HepG2 (cell line): ENCODE results near the gene CLDN24. TPM values are rescaled to one million over a fixed set of nuclear protein-coding genes. Genes with fewer than 3 reads are reported as not detected.

Source experiments
- ATAC-seq: fragments of 200-7000 bp; cut with Tn5 transposase; 3 replicates; pipeline ENCODE4 v1.9.1; 2020; ENCODE audit warnings: mild to moderate bottlenecking, moderate library complexity
- BruUV-seq: library from RNA; stranded (reverse); fragments of 400-500 nt; replicated peaks from 2 replicates; lab custom pipeline; 2021; lab: Mats Ljungman, UMichigan
- CTCF ChIA-PET: fragments of 300-600 bp; formaldehyde crosslinking; extraction: SDS; loops from one replicate; lab custom pipeline; 2021; ENCODE audit warnings: low total read pairs, inconsistent platforms, low intra/inter-chr PET ratio; lab: Yijun Ruan, JAX
- POLR2A ChIA-PET: fragments of 350-600 bp; sonication (Branson Sonifier 250); formaldehyde crosslinking; loops from one replicate; lab custom pipeline; 2020; ENCODE audit warnings: antibody characterized with exemption, inconsistent platforms; lab: Yijun Ruan, JAX
- DNase-seq: peaks from one replicate; pipeline ENCODE4 v3.0.0-alpha.2; 2015; ENCODE audit warnings: low spot score
- FAIRE-seq: peaks from 3 replicates; lab custom pipeline; 2011; peaks lifted over from hg19 to GRCh38; lab: Jason Lieb, UNC
- H2AFZ ChIP-seq: one replicate; pipeline ENCODE4 v1.6.1; 2011; ENCODE audit warnings: low read length, inconsistent platforms
- H3K27ac ChIP-seq: fragments of 300-600 bp; 3 replicates; pipeline ENCODE4 v1.8.0; 2011; ENCODE audit warnings: mixed run types, mild to moderate bottlenecking, mixed read lengths, low read length, inconsistent platforms; ENCODE audit not compliant: insufficient read depth; ENCODE audit errors: extremely low read length
- H3K27me3 ChIP-seq, 2 experiments: fragments of 200-600 bp in 1 of 2; 2 replicates in 1 of 2; 3 replicates in 1 of 2; pipeline versions ENCODE4 v1.6.0 to v1.8.0; 2011; ENCODE audit warnings: low read length in 2 of 2, mild to moderate bottlenecking in 2 of 2, moderate library complexity in 2 of 2, inconsistent platforms in 1 of 2; ENCODE audit not compliant: insufficient read depth in 2 of 2, control insufficient read depth in 1 of 2
- H3K36me3 ChIP-seq, 2 experiments: fragments of 200-600 bp in 1 of 2; replicated peaks in 1 of 2; 2 replicates in 1 of 2; 3 replicates in 1 of 2; pipeline versions ENCODE4 v1.5.1 to v1.8.0; 2011; ENCODE audit warnings: low read length in 2 of 2, inconsistent platforms in 1 of 2; ENCODE audit not compliant: insufficient read depth in 2 of 2, control insufficient read depth in 1 of 2
- H3K4me1 ChIP-seq: 2 replicates; pipeline ENCODE4 v1.5.1; 2012; ENCODE audit warnings: low read length, inconsistent platforms; ENCODE audit not compliant: insufficient read depth
- H3K4me2 ChIP-seq: 2 replicates; pipeline ENCODE4 v1.6.0; 2011; ENCODE audit warnings: low read depth, low read length, inconsistent platforms
- H3K4me3 ChIP-seq, 3 experiments: fragments of 200-600 bp in 1 of 3; sonication (generic), shearing (Covaris generic) in 1 of 3; replicated peaks in 1 of 3; 2 replicates each; pipeline ENCODE4 v1.5.1; 2011 to 2016; ENCODE audit warnings: low read length in 3 of 3, inconsistent platforms in 2 of 3, low read depth in 2 of 3, mild to moderate bottlenecking in 2 of 3, control low read depth in 1 of 3, mixed read lengths in 1 of 3; ENCODE audit not compliant: insufficient read depth in 1 of 3
- H3K79me2 ChIP-seq: one replicate; pipeline ENCODE4 v1.6.1; 2011; ENCODE audit warnings: low read length, inconsistent platforms; ENCODE audit not compliant: insufficient read depth
- H3K9ac ChIP-seq: 2 replicates; pipeline ENCODE4 v1.6.0; 2011; ENCODE audit warnings: mild to moderate bottlenecking, low read depth, low read length, inconsistent platforms; ENCODE audit not compliant: insufficient read depth
- H3K9me3 ChIP-seq: 2 replicates; pipeline ENCODE4 v1.5.1; 2012; ENCODE audit warnings: mild to moderate bottlenecking, low read length
- H4K20me1 ChIP-seq: 2 replicates; pipeline ENCODE4 v1.6.0; 2011; ENCODE audit warnings: inconsistent platforms, mild to moderate bottlenecking, low read length, moderate library complexity; ENCODE audit not compliant: insufficient read depth
- ATF5 ChIP-seq: sonication (generic); formaldehyde crosslinking; IDR thresholded peaks from 2 replicates; pipeline ENCODE4 v1.4.0; 2020; ENCODE audit warnings: mild to moderate bottlenecking, low read depth, missing genetic modification reagents
- ATF7-NPFF ChIP-seq: sonication (generic); formaldehyde crosslinking; IDR thresholded peaks from 2 replicates; pipeline ENCODE4 v1.8.1; 2023; ENCODE audit warnings: mild to moderate bottlenecking, low read depth, missing genetic modification reagents, moderate library complexity
- CHD2 ChIP-seq: IDR thresholded peaks from 2 replicates; pipeline ENCODE4 v1.6.1; 2011; ENCODE audit warnings: low read depth, low read length, improper control_type of control experiment
- GATA4 ChIP-seq: sonication (generic); IDR thresholded peaks from 2 replicates; pipeline ENCODE4 v1.6.1; 2016; ENCODE audit warnings: antibody characterized with exemption, low read depth, borderline replicate concordance
- GMEB2 ChIP-seq: IDR thresholded peaks from 2 replicates; pipeline ENCODE4 v1.6.1; 2016; ENCODE audit warnings: missing biosample characterization, missing genetic modification reagents, low read depth
- HMGA1 ChIP-seq: sonication (generic); formaldehyde crosslinking; conservative IDR thresholded peaks from 2 replicates; pipeline ENCODE4 v1.4.0; 2020; ENCODE audit warnings: missing genetic modification reagents
- ISX ChIP-seq: sonication (generic); formaldehyde crosslinking; conservative IDR thresholded peaks from 2 replicates; pipeline ENCODE4 v1.5.0; 2020; ENCODE audit warnings: missing genetic modification reagents
- MED1 ChIP-seq: sonication (generic); formaldehyde crosslinking; IDR thresholded peaks from 2 replicates; pipeline ENCODE4 v1.4.0; 2020; ENCODE audit warnings: missing genetic modification reagents
- MLXIP ChIP-seq: sonication (generic); formaldehyde crosslinking; IDR thresholded peaks from 2 replicates; pipeline ENCODE4 v1.9.0; 2021; ENCODE audit warnings: missing genetic modification reagents, borderline replicate concordance
- REXO4 ChIP-seq: sonication (generic); formaldehyde crosslinking; IDR thresholded peaks from 2 replicates; pipeline ENCODE4 v1.8.0; 2022; ENCODE audit warnings: missing genetic modification reagents, mild to moderate bottlenecking, borderline replicate concordance
- SP4 ChIP-seq: sonication (generic); formaldehyde crosslinking; IDR thresholded peaks from 2 replicates; pipeline ENCODE4 v1.8.1; 2023; ENCODE audit warnings: mild to moderate bottlenecking, missing genetic modification reagents
- THAP8 ChIP-seq: sonication (generic); formaldehyde crosslinking; IDR thresholded peaks from 2 replicates; pipeline ENCODE4 v1.5.1; 2020; ENCODE audit warnings: missing genetic modification reagents, mild to moderate bottlenecking, borderline replicate concordance
- ZBTB7A ChIP-seq: sonication (generic); formaldehyde crosslinking; IDR thresholded peaks from 2 replicates; pipeline ENCODE4 v1.8.0; 2022; ENCODE audit warnings: mild to moderate bottlenecking, missing genetic modification reagents
- ZBTB7B ChIP-seq: sonication (generic); formaldehyde crosslinking; IDR thresholded peaks from 2 replicates; pipeline ENCODE4 v1.4.0; 2020; ENCODE audit warnings: missing genetic modification reagents
- ZNF30 ChIP-seq: sonication (generic); formaldehyde crosslinking; IDR thresholded peaks from 2 replicates; pipeline ENCODE4 v1.5.0; 2020; ENCODE audit warnings: mild to moderate bottlenecking, missing genetic modification reagents
- ZNF326 ChIP-seq: sonication (generic); formaldehyde crosslinking; IDR thresholded peaks from 2 replicates; pipeline ENCODE4 v1.4.0; 2020; ENCODE audit warnings: missing genetic modification reagents, borderline replicate concordance
- ZNF724P ChIP-seq: sonication (generic); formaldehyde crosslinking; IDR thresholded peaks from 2 replicates; pipeline ENCODE4 v1.8.0; 2022; ENCODE audit warnings: missing genetic modification reagents, borderline replicate concordance
- WGBS: methylation state at CpG from one replicate; pipeline ENCODE4 v1.1.6; 2017; ENCODE audit warnings: low lambda C conversion rate; 5-methylcytosine and 5-hydroxymethylcytosine counted together
- in situ Hi-C: cut with HindIII; loops from 2 replicates; pipeline ENCODE4 v1.10.0; 2017; ENCODE audit warnings: low pct_unique_long_range_greater_than_20kb; ENCODE audit not compliant: extremely low pct_ligation_motif_present
- intact Hi-C: fragments of 100-400 bp; cut with micrococcal nuclease; formaldehyde crosslinking; loops from one replicate; pipeline ENCODE4 v1.10.0; 2022; ENCODE audit not compliant: unreplicated experiment
- polyA plus RNA-seq, 8 experiments: library from polyadenylated mRNA; depleted of rRNA in 3 of 8; stranded (reverse) in 7 of 8; unstranded in 1 of 8; fragments of >200 nt; fragmentation: Illumina TruSeq in 4 of 8; extraction: Trizol in 4 of 8; gene quantifications; 2 replicates each; pipeline versions ENCODE4 v1.2.1 to v1.2.3, GENCODE V29; 2011 to 2016; ENCODE audit warnings: low read depth in 4 of 8, missing spikeins in 1 of 8, mixed read lengths in 1 of 8; ENCODE audit not compliant: insufficient read depth in 1 of 8
- total RNA-seq, 5 experiments: library from RNA; depleted of rRNA; stranded (reverse); fragments of >200 nt; fragmentation: Illumina TruSeq; extraction: Trizol; gene quantifications; 2 replicates each; pipeline ENCODE4 v1.2.3, GENCODE V29; 2016; ENCODE audit warnings: low read depth in 1 of 5

CLDN24 gene
- total and polyA plus RNA-seq, 2 of the 13 experiments (the other 11 are each of a cell fraction or from before 2014, with no cell fraction given) = not detected

- TF ChIP-seq MLXIP (CRISPR knock-in tag) (no peak), ZNF724P (CRISPR knock-in tag) (no peak), ZBTB7B (CRISPR knock-in tag) (no peak), ISX (CRISPR knock-in tag) (no peak), ZBTB7A (CRISPR knock-in tag) (no peak), GATA4 (no peak)
- TF ChIP-seq, all 625 proteins: peak for 0
These were observed 35.5 kb downstream of the CLDN24 start (continued) for GRCh38 chr4:183286590-183287308.

GRCh38 chr4:183285886-183286285, 36.3 kb downstream of the CLDN24 start:
- Histone ChIP-seq H3K27me3 (no peaks in the 10 kb centered on the region), H3K4me1 (no peaks in the 10 kb centered on the region), H3K9ac (no peak overlapping the region), H3K79me2 (no peaks in the 10 kb centered on the region), H3K36me3 (peaks cover 18 to 90% of the 10 kb centered on the region in 2 experiments), H2AFZ (no peak overlapping the region), H3K4me2 (no peak overlapping the region), H3K4me3 (no peak overlapping the region), H4K20me1 (no peaks in the 10 kb centered on the region), H3K27ac (no peak overlapping the region), H3K9me3 (no peaks in the 10 kb centered on the region)
- POLR2A ChIA-PET = no interaction called here
- DNase-seq (no peak), ATAC-seq (no peak), FAIRE-seq (no peak)
- in situ Hi-C loops (no loop called here), intact Hi-C loops (loop anchor here (5.0 kb wide), 1 partner anchor 121 kb away; no protein-coding TSS in a partner anchor)
- BruUV-seq = no TSS peak
- CTCF ChIA-PET = no interaction called here
- WGBS = 93% methylated on average over 7 of the region's 7 CpGs
- no peak for TF ChIP-seq CHD2
- no peak for TF ChIP-seq SP4 (CRISPR knock-in tag)
- TF ChIP-seq GMEB2 (CRISPR knock-in tag) = no peak
- no peak for TF ChIP-seq MED1
- TF ChIP-seq ATF7-NPFF (CRISPR knock-in tag) = no peak
- no peak for TF ChIP-seq THAP8
- TF ChIP-seq REXO4 (CRISPR knock-in tag) = no peak
- no peak for TF ChIP-seq ATF5 (CRISPR knock-in tag)
- no peak for TF ChIP-seq ZNF326 (CRISPR knock-in tag)
- TF ChIP-seq ZNF30 (CRISPR knock-in tag) = no peak
- no peak for TF ChIP-seq HMGA1
